Measurements from ENCODE around the gene OR2T5.
"Not testable (repeated sequence)": the region's sequence is repeated elsewhere in the genome, so short reads cannot be mapped to it uniquely, and the experiment has no call there.

Gene OR2T5

GRCh38 chr1:248449821-248450465, 38.4 kb upstream of the OR2T5 start:
- not testable (repeated sequence) for H3K9me2 ChIP-seq (ENCODE audit: low read depth, low read length); H4K20me1 ChIP-seq (ENCODE audit: insufficient read depth, low read length)

DNA sequence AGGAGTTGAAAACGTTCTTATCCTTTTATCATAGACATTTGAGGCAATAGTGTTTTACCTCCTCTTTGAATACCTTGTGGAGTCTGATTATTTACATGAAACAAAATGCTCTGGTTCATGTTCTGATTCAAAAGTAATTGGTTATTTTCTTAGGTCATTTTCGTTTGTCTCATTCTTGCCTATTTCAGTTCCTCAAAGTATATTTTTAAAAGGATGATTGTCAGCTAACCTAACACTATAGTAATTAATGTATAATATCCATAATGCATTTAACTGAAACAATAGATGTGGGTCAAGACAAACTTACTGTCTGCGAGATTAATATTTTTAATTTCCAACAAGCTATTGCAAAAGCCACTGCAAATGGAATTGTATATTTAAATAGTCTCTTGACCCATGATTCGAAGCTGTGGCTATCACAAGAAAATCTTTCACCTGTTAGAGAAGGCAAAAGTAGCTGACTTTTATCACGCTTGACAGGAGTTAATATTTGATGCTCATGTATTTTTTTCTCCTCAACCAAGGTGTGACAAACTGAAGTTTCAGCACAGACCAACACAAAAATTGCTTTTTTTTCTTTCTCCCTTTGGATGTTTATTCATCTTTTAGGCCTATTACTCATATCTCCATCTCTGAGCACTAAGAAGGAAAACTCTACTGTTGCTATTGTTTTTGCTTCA, 37.8 kb upstream of the OR2T5 start:
- H3K9ac ChIP-seq (ENCODE audit: low read length); H3K9me2 ChIP-seq (ENCODE audit: low read depth, low read length); H3K27ac ChIP-seq (ENCODE audit: low read depth, low read length, poor library complexity, severe bottlenecking); H3F3A ChIP-seq (ENCODE audit: insufficient read depth, low read length); H3K27me3 ChIP-seq (ENCODE audit: insufficient read depth, low read length); H3K9me3 ChIP-seq (ENCODE audit: low read length); H2AFZ ChIP-seq (ENCODE audit: low read length); H3K36me3 ChIP-seq (ENCODE audit: insufficient read depth, low read length); H4K20me1 ChIP-seq (ENCODE audit: insufficient read depth, low read length); H3K4me1 ChIP-seq (ENCODE audit: insufficient read depth, low read length, severe bottlenecking); H3K4me2 ChIP-seq (ENCODE audit: low read length); H3K79me2 ChIP-seq (ENCODE audit: insufficient read depth, low read length); H3K4me3 ChIP-seq (ENCODE audit: low read depth, low read length, poor library complexity, severe bottlenecking): not testable (repeated sequence)

More at GRCh38 chr1:248449821-248450465, 38.4 kb upstream of the OR2T5 start:
- not testable (repeated sequence) for H3K79me2 ChIP-seq (ENCODE audit: insufficient read depth, low read length); H3K9ac ChIP-seq (ENCODE audit: low read length); H3K4me3 ChIP-seq (ENCODE audit: low read depth, low read length, poor library complexity, severe bottlenecking); H3F3A ChIP-seq (ENCODE audit: insufficient read depth, low read length); H3K4me1 ChIP-seq (ENCODE audit: insufficient read depth, low read length, severe bottlenecking); H3K27ac ChIP-seq (ENCODE audit: low read depth, low read length, poor library complexity, severe bottlenecking); H3K9me3 ChIP-seq (ENCODE audit: low read length); H3K4me2 ChIP-seq (ENCODE audit: low read length); H3K36me3 ChIP-seq (ENCODE audit: insufficient read depth, low read length); H2AFZ ChIP-seq (ENCODE audit: low read length); H3K27me3 ChIP-seq (ENCODE audit: insufficient read depth, low read length)

DNA sequence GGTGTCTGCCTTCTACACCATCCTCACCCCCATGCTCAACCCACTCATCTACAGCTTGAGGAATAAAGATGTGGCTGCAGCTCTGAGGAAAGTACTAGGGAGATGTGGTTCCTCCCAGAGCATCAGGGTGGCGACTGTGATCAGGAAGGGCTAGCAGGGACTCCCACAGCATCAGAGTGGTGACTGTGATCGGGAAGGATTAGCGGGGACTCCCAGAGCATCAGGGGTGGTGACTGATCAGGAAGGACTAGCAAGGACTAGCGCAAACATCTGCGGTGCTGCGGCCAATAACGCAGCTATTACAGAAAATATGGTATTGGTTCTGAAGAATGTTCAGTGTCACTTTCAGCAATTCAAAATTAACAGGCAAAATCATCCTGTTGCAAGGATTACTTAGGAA, 34.8 kb upstream of the OR2T5 start:
- H4K20me1 ChIP-seq (ENCODE audit: insufficient read depth, low read length); H3K4me1 ChIP-seq (ENCODE audit: insufficient read depth, low read length, severe bottlenecking); H3K9me2 ChIP-seq (ENCODE audit: low read depth, low read length); H3K27me3 ChIP-seq (ENCODE audit: insufficient read depth, low read length); H3K27ac ChIP-seq (ENCODE audit: low read depth, low read length, poor library complexity, severe bottlenecking); H3K4me3 ChIP-seq (ENCODE audit: low read depth, low read length, poor library complexity, severe bottlenecking); H3K79me2 ChIP-seq (ENCODE audit: insufficient read depth, low read length); H3K36me3 ChIP-seq (ENCODE audit: insufficient read depth, low read length); H3F3A ChIP-seq (ENCODE audit: insufficient read depth, low read length); H3K9me3 ChIP-seq (ENCODE audit: low read length); H3K9ac ChIP-seq (ENCODE audit: low read length); H2AFZ ChIP-seq (ENCODE audit: low read length); H3K4me2 ChIP-seq (ENCODE audit: low read length): not testable (repeated sequence)

DNA sequence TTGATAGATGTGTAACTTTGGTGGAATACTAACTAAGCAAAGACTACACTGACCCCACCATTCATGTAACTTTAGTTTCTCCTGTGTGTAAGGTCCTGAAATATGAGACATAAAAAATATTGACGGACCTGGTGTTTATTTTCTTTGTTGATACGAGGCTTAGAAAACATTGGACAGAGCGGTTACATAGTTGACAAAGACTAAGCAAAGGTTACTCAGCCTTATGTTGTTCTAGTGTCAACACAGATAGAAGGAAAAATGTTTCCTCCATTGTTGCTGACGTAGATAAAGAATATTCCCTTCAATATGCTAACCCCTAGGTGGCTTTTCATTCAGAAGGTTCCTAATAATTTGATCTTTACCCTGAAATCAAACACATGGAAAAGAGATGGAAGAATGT, 33.3 kb upstream of the OR2T5 start:
- H3K27ac ChIP-seq (ENCODE audit: low read depth, low read length, poor library complexity, severe bottlenecking); H3F3A ChIP-seq (ENCODE audit: insufficient read depth, low read length); H3K4me2 ChIP-seq (ENCODE audit: low read length); H3K79me2 ChIP-seq (ENCODE audit: insufficient read depth, low read length); H2AFZ ChIP-seq (ENCODE audit: low read length); H3K36me3 ChIP-seq (ENCODE audit: insufficient read depth, low read length); H3K9me3 ChIP-seq (ENCODE audit: low read length); H3K4me1 ChIP-seq (ENCODE audit: insufficient read depth, low read length, severe bottlenecking); H3K9me2 ChIP-seq (ENCODE audit: low read depth, low read length); H3K27me3 ChIP-seq (ENCODE audit: insufficient read depth, low read length); H4K20me1 ChIP-seq (ENCODE audit: insufficient read depth, low read length); H3K4me3 ChIP-seq (ENCODE audit: low read depth, low read length, poor library complexity, severe bottlenecking); H3K9ac ChIP-seq (ENCODE audit: low read length): not testable (repeated sequence)

DNA sequence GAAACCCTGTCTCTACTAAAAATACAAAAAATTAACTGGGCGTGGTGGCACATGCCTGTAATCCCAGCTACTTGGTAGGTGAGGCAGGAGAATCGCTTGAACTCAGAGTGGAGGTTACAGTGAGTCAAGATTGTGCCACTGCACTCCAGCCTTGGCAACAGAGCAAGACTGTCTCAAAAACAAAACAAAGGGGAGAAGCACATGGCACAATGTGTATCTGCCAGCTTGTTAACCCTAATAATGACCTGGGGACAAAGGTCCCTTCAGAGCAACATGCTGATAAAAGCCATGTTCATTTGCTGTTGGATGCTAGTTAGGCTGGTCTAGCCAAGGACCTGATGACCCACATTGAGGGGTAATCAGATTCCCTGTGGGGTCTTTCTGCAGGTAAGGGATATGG, 31.8 kb upstream of the OR2T5 start:
- not testable (repeated sequence) for H3K9ac ChIP-seq (ENCODE audit: low read length); H3K36me3 ChIP-seq (ENCODE audit: insufficient read depth, low read length); H3K9me2 ChIP-seq (ENCODE audit: low read depth, low read length); H3K79me2 ChIP-seq (ENCODE audit: insufficient read depth, low read length); H3K4me3 ChIP-seq (ENCODE audit: low read depth, low read length, poor library complexity, severe bottlenecking); H3K27me3 ChIP-seq (ENCODE audit: insufficient read depth, low read length); H3K4me2 ChIP-seq (ENCODE audit: low read length); H3K4me1 ChIP-seq (ENCODE audit: insufficient read depth, low read length, severe bottlenecking); H3K27ac ChIP-seq (ENCODE audit: low read depth, low read length, poor library complexity, severe bottlenecking); H3F3A ChIP-seq (ENCODE audit: insufficient read depth, low read length); H2AFZ ChIP-seq (ENCODE audit: low read length); H4K20me1 ChIP-seq (ENCODE audit: insufficient read depth, low read length); H3K9me3 ChIP-seq (ENCODE audit: low read length)

DNA sequence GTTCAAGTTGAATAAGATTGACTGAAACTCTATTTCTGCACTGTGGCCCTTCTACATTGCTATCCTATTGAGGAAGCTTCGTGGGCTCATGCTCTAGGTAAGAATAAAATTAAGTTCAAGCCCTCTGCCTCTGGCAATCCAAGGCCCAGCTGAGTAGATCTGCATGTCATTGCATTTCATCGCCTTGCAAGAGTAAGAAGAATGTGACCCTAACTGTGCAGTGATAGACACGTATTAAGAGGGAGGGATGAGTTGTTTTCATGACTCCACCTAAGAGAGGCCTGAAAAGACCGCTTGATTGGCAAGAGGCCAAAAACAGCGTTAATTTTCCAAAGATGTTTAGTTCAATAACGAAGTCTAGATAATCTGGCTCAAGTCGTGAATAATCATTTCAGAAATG, 29.3 kb upstream of the OR2T5 start:
- not testable (repeated sequence) for H3K27me3 ChIP-seq (ENCODE audit: insufficient read depth, low read length); H3K9me3 ChIP-seq (ENCODE audit: low read length); H3K27ac ChIP-seq (ENCODE audit: low read depth, low read length, poor library complexity, severe bottlenecking)

More for the DNA sequence above, 29.3 kb upstream of the OR2T5 start:
- H4K20me1 ChIP-seq (ENCODE audit: insufficient read depth, low read length); H3K4me3 ChIP-seq (ENCODE audit: low read depth, low read length, poor library complexity, severe bottlenecking); H3F3A ChIP-seq (ENCODE audit: insufficient read depth, low read length); H3K4me2 ChIP-seq (ENCODE audit: low read length); H3K79me2 ChIP-seq (ENCODE audit: insufficient read depth, low read length); H2AFZ ChIP-seq (ENCODE audit: low read length); H3K36me3 ChIP-seq (ENCODE audit: insufficient read depth, low read length); H3K9ac ChIP-seq (ENCODE audit: low read length); H3K9me2 ChIP-seq (ENCODE audit: low read depth, low read length); H3K4me1 ChIP-seq (ENCODE audit: insufficient read depth, low read length, severe bottlenecking): not testable (repeated sequence)
